HG03439 (cell line): ENCODE results near the gene ACYP2.
"Not testable (repeated sequence)": the region's sequence is repeated elsewhere in the genome, so short reads cannot be mapped to it uniquely, and the experiment has no call there.

Experiments
- ATAC-seq: cut with Tn5 transposase; IDR thresholded peaks from one replicate; pipeline ENCODE4 v1.9.1; 2021; ENCODE audit warnings: mild to moderate bottlenecking, moderate library complexity; ENCODE audit not compliant: unreplicated experiment

The ACYP2 gene

DNA sequence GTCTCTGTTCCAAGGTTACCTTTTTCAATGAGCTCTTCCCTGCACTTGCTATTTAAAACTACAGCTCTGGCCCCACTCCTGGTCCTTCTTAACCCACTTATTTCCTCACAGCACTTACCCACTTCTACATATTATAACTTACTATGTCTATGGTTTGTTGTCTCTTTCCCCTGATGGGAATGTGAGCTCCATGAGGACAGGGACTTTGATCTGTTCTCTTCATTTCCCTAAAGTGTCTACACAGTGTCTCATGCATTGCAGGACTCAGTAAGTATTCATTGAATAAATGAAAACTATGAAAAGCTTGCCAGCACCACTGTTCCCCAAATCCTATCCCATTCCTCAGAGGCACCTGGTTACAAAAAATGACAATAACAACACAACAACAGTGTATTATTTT lies 18.3 kb upstream of the ACYP2 start:
- ATAC-seq: no peak

DNA sequence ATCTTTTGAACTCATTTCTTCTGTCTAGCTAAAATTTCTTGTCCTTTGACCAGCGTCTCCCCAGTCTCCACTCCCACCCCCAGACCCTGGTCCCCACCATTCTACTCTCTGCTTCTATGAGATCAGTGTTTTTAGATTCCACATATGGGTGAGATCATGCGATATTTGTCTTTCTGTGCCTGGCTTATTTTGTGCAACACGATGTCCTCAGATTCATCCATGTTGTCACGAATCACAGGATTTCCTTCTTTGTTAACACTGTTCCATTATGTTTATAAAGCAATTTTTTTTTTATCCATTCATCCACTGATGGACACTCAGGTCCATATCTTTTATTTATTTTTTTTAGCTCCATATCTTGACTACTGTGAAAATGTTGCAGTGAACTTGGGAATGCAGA lies 16.0 kb upstream of the ACYP2 start:
- no peak for ATAC-seq

DNA sequence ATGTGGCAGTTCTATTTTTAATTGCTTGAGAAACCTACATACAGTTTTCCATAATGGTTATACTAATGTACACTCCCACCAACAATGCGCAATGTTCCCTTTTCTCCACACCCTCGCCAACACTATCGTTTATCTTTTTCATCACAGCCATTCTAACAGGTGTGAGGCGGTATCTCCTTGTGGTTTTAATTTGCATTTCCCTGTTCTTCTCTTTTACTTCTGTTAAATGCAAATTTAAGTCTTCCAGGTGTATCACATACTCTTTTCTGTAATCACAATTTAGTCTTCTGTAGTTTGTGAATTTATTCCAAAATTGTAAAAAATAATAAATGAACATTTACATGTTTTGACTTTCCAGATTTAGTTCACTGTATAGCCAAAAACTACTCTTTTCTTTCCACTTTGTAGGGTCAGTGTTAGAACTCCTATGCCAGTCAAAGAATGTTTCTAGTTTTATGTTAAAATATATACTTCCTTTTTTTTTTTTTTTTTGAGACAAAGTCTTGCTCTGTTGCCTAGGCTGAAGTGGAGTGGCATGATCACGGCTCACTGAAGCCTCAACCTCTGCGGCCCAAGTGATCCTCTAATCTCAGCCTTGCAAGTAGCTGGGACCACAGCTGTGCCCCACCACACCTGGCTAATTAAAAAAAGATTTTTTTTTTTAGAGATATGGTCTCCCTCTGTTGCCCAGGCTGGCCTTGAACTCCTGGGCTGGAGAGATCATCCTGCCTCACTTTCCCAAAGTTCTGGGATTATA lies 15.4 kb upstream of the ACYP2 start:
- ATAC-seq: peak; percentile 75

DNA sequence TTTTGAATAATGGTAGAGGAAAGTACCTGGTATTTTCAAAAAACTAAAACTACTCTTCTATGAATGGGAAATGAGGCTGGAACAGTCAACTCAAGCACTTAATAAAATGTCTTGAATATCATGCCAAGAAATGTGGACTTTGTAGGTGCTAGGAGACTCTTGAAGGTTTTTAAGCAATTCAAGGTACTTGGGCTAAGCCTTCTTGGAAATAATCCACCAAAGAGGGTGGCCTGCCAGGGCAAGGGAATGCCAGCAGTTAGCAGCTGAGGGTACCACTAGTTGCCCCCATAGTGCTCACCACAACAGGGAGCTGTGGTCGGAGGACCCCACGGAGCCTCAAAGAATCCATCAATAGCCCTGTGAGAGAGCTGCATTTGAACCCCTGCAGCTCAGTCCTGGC lies 14.6 kb upstream of the ACYP2 start:
- no peak for ATAC-seq

DNA sequence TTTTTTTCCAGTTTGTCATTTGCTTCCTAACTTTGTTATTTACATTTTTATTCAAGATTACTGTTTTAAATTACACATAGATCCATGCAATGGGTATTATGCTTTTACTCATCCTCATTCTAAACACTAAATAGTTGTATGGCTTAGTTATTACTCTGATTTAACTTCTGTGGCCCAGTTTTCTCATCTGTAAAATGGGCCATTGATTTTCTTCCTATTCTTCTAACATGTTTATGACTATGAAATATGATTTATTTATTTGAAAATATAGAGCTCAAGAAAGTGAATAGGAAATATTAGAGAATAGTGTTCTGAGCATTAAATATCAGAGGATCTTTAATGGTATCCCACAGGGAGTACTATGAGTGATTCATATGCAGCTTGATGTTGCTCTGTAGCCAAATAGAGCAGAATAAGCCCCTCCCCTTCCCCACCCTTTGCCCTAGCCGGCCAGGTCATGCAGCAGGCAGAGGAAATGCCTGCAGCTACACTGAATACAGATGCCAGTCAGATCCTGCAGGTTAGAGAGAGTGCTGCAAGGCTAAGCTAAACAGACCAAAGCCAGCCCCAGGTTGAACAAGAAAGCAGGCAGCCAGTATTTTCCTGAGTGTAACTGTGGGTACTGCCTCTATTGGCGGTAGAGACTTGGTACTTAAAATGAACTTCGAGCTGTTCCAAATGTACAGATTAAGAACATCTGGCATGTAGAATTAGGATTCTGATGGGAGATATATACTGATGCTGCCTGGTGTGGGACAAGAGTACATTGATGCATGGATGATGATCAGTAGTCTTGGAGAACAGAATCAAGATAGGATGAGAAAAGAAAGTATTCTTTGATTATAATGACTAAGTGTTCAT lies 11.7 kb upstream of the ACYP2 start:
- ATAC-seq: no peak

DNA sequence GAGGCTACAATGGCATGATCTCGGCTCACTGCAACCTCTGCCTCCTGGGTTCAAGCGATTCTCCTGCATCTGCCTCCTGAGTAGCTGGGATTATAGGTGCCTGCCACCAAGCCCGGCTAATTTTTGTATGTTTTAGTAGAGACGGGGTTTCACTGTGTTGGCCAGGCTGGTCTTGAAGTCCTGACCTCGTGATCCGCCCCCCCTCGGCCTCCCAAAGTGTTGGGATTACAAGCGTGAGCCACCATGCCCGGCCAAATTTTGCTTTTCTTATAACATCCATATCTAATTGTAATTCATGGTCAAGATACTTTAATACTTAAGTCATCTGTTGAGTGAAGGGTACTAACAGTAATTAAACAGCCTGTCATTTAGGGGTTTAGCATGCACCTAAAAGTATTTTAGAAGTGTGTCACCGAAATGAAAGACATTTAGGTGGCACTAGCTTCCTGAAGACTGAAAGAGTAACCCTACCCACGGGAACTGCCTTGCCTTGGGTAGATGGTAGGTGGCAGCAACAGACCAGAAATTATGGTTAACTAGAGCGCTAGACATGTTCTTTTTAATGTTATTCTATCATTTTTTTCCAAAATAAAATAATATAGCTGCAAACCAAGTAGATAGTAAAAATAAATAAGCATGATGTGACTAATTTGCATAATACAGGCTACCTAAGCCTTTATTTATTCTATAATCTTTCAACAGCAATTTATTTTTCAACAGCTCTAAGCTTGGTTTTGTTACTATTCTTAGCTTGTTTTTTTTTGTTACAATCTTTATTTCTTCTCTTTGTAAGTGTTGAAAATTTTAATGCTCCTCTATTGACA lies 8.6 kb upstream of the ACYP2 start:
- ATAC-seq: peak; percentile 64

DNA sequence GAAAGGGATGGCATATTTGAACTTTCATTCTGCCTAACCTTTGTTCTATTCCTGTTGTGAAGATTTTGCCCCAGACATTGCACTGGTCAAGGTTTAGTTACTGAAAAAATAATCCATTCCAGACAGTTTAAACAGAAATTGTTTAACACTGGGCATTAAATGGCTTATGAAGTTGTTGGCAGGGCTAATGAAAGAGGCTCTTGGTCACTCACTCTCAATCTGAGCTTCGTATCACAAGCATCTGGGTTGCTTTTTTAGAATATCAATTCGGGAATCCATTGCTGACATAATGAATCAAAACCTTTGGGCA lies 8.0 kb upstream of the ACYP2 start:
- no peak for ATAC-seq

DNA sequence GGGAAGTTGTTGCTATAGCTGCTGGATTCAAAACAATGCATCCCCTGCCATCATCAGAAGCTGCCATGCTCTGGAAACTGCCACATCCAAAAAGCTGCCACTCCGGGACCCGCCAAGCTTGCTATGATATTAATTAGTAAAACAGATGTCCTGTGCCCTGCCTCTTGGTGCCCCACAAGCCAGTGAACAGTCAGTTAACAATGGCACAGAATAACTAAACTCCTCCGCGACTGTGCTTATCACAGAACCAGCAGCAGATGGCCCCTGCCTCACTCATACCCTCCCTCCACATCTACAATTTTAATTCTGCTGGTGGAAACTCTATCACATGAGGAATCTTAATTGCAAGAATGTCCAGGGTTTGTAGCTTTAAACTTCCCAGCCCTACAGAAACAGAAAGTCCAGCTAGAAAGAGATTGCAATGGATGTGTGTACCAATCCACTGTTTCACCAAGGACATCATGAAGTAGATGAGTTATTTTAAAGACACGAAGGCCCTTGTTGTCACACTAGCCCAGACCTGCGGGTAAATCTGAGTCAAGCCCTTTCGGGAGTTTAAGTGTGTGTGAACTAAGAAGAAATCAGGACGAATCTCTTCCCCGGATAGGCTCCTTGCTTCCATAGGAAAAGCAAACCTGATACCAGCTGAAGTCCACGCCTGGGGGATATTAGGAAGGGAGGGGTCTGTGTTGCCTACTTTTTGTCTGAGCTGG lies 7.4 kb upstream of the ACYP2 start:
- no peak for ATAC-seq

DNA sequence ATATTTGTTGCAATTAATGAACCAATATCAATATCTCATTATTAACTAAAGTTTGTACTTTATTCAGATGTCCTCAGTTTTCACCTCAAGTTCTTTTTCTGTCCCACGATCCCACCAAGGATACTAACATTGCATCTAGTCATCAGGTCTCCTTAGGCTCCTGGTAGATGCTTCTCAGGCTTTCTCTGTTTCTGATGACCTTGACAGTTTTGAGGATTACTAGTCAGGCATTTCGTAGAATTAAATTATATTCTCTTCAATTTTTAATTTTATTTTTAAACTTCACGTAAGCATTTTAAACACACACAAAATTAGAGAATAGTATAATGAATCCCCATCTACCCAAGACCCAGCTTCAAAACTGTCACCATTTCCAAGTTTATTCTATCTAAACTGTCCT lies 5.6 kb upstream of the ACYP2 start:
- ATAC-seq: no peak

DNA sequence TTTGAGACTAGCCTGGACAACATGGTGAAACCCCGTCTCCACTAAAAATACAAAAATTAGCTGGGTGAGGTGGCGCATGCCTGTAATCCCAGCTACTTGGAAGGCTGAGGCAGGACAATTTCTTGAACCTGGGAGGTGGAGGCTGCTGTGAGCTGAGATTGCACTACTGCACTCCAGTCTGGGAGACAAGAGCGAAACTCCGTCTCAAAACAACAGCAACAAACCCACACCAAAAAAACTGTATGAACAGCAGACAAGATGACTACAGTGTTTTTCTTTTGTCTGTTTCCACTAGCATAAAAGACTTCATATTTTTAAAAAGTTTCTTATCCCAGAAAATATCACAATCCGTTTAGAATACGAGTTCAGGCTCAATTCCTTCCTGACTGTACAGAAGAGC lies 936 bp upstream of the ACYP2 start:
- not testable (repeated sequence) for ATAC-seq

DNA sequence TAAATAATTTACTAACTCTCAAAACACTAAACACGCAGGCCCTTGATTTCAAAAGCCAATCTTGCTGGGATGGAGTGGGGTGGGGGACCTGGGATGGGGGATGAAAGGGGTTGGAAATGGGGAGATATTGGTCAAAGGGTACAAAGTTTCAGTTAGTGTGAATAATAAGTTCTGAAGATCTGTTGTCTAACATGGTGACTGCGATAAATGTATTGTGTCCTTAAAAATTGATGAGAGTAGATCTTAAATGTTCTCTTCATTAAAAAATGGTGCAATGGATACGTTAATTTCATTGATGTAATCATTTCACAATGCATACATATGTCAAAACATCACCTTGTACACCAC lies 505 bp upstream of the ACYP2 start:
- no peak for ATAC-seq

DNA sequence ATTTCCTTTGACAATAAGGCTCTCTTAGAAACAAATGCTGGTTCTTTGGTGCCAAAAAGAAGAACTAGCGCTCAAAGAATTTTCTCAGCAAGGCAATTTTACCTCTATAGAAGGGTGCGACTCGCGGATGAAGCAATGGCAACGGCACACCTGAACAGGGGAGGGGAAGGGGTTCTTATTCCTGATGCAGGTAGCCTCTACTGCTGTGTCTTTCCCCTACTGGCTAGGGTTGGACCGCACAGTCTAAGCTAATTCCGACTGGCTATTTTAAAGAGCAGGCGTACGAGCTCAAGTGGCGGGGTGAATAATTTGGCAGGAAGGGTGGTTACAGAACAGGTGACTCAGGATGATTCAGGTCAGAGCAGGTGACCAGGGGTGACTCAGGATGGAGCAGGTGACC lies 1.2 kb downstream of the ACYP2 start:
- ATAC-seq: not testable (repeated sequence)

DNA sequence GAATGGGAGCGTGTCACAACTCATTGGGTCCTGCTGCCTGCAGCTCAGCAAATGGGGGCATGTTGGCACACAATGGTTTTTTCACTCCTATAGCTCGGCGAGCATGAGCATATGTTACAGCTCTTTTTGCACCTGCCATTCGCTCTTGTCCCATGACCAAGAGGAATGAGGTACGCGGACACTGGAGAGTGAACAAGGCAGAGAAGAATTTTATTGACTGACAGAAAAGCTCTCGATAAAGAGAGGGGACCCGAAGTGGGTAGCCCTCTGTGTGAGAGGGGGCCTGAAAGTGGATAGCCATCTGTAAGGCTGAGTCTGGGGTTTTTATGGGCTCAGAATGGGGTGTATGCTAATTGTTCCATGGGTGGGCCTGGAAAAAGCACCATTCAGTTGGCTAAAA lies 5.5 kb downstream of the ACYP2 start:
- ATAC-seq: no peak

DNA sequence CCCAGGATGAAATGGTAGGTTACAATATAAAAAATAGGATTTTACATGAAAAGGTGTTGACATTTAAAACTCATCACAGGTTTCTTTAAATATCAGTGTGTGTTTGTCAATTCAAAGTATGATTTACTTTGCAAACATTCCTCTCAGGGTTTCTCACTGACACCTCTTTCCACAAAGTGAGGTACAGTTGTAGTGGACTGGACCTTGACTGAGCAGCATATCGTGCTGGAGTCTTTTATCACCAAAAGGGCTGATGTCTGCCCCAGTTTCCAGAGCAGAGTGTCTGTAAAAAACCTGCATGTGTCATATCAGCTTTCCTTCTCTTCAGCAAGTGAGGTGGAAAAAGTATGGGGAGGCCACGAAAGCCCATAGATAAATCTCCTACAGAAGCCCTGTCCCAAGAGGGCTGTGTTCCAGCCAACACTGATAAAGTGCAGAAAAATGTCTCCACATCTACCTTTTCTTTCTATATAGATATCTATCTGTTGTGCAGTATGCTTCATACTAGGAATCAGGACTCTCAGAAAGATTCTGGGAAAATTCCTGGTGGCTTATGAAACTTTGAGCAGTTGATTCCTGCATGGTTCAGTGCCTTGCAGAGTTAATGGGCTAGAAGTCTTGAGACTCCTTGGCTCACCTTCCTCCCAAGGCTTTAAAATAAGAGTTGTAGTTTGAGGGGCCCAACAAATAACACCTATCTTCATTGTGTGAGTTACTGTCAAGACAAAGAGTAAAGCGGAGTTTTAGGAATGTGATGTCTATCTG lies 6.9 kb downstream of the ACYP2 start:
- no peak for ATAC-seq

DNA sequence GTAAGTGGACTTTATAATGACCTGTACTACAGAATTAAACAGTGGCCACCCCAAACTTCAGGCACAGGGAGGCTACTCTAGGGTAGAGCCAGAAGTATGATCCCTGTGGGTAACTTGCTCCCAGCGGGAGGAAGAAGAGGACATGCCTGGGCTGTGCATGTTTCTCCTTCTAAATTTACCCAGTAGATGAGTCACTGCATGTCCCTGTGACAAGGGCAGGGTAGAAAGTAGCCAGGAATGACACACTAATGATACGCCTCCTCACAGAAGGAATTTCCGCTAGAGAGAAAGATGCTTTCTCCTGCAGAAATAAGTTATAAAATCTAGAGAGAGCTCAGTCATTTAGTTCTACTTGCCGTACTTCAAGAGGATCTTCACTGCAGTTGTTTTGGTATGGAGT lies 7.5 kb downstream of the ACYP2 start:
- ATAC-seq: no peak

DNA sequence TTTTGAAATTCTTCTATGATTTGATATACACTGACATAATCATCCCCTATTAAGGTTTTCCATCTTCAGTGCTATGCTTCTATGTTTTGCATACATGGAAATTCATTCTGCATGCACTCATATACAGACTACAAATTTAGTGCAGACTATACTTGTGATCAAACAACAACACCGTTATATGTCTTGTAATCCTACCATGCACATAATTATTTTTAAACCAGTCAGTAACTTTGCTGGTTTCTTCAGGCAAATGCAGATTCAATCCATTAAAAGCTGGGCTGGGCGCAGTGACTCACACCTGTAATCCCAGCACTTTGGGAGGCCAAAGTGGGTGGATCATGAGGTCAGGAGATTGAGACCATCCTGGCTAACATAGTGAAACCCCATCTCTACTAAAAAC lies 11.8 kb downstream of the ACYP2 start:
- not testable (repeated sequence) for ATAC-seq

DNA sequence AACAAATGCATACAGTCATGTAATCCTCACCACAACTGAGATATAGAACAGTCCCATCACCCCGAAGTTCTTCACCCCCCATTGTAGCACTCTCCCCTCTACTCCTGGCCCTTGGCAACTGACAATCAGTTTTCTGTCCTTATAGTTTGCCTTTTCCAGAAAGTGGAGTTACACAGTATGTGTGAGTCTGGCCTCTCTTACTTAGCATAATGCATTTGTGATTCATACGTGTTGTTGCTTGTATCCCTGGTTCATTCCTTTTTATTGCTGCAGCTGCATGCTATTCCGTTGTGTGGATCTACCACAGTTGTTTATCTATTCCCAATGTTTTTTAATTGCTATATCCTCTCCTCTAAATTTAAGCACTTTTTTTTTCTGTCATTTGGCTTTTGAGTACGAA lies 17.6 kb downstream of the ACYP2 start:
- ATAC-seq: no peak

DNA sequence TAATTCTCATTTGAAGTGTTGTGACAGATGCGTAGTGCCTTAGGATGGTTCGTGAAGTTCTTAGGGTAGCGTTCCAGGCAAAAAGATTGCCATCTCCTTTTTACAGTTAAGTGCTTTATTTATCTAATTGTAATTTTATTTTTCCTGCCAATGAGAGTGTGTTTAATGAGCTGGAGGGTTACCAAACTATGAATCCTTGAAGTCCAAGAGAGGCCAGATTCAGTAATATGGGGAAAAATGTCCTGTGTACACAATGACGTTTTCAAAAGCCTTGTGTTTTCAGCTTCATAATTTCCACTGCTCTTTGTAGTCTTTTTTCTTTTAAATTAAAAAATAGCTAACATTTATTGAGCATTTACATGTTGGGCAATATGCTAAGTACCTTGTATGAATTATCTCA lies 23.8 kb downstream of the ACYP2 start:
- no peak for ATAC-seq

DNA sequence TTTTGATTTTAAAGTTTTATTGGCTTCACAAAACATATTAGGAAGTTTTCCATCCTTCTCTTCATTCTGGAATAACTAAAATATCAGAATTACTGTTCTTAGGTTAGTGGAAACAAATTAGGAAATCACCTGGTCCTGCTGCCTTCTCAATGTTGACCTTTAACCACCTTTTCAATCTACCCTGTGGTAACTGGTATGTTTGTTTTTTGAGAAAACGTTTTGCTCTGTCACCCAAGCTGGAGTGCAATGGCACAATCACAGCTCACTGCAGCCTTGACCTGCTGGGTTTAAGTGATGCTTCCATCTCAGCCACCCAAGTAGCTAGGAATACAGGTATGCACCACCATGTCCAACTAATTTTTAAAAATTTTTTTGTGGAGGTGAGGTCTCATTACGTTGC lies 28.4 kb downstream of the ACYP2 start:
- ATAC-seq: no peak

DNA sequence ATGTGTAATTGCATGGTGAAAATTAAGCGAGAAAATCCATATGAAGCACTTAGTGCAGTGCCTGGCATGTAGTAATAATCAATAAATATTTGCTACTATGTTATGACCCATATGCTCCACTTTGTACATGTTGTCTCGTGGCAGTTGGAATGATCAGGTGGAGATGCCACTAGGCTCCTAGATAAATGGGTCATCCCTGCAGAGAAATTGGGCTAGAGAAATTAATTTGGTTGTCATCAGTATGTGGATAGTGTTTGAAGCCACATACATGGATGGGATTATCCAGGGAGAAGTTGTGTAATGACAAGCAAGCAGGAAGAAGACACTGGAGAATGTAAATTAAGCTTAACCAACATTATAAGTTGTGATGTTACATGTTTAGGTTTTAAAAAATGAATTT lies 33.0 kb downstream of the ACYP2 start:
- ATAC-seq: no peak
